K562 (cell line): ENCODE measurements around the gene ANKZF1. TPM values are rescaled to one million over a fixed set of nuclear protein-coding genes. Genes with fewer than 3 reads are reported as not detected.
A peak's percentile ranks its signal among the peaks of the same experiment; 100 is the strongest.

ENCODE experiments used
- ATAC-seq: fragments of 200-7000 bp; cut with Tn5 transposase; 3 replicates; pipeline ENCODE4 v1.9.1; 2020; ENCODE audit warnings: moderate library complexity
- BruUV-seq: library from RNA; stranded (reverse); fragments of 400-500 nt; replicated peaks from 2 replicates; lab custom pipeline; 2021; lab: Mats Ljungman, UMichigan
- CTCF ChIA-PET: fragments of 300-600 bp; formaldehyde crosslinking; extraction: SDS; loops from one replicate; lab custom pipeline; 2021; ENCODE audit warnings: low intra/inter-chr PET ratio; lab: Yijun Ruan, JAX
- POLR2A ChIA-PET: fragments of 300-600, 350-650 bp; sonication (Branson Sonifier 250); formaldehyde crosslinking; extraction: SDS; loops from one replicate; lab custom pipeline; 2021; ENCODE audit warnings: antibody characterized with exemption, inconsistent platforms; lab: Yijun Ruan, JAX
- DNase-seq, 4 experiments: peaks; one replicate each; pipeline versions ENCODE4 v3.0.0 to v3.0.0-alpha.2; 2011 to 2018; ENCODE audit warnings: low spot score in 3 of 4, mixed read lengths in 3 of 4; ENCODE audit errors: extremely low read depth in 1 of 4
- FAIRE-seq: peaks from 2 replicates; lab custom pipeline; 2011; peaks lifted over from hg19 to GRCh38; lab: Jason Lieb, UNC
- H2AFZ ChIP-seq: 2 replicates; pipeline ENCODE4 v1.6.0; 2011; ENCODE audit warnings: low read depth, low read length, control low read depth, inconsistent platforms
- H3K27ac ChIP-seq: fragments of 200-600 bp; 3 replicates; pipeline ENCODE4 v1.8.0; 2011; ENCODE audit warnings: low read depth, mild to moderate bottlenecking, control low read depth, inconsistent platforms, low read length, moderate library complexity, mixed read lengths; ENCODE audit errors: extremely low read depth
- H3K27me3 ChIP-seq, 2 experiments: fragments of 300-600 bp in 1 of 2; 2 replicates in 1 of 2; 3 replicates in 1 of 2; pipeline versions ENCODE4 v1.6.0 to v1.8.0; 2011; ENCODE audit warnings: inconsistent platforms in 2 of 2, low read length in 2 of 2, mild to moderate bottlenecking in 1 of 2, mixed read lengths in 1 of 2, moderate library complexity in 1 of 2; ENCODE audit not compliant: control insufficient read depth in 2 of 2, insufficient read depth in 2 of 2
- H3K36me3 ChIP-seq: fragments of 300-600 bp; 3 replicates; pipeline ENCODE4 v1.8.0; 2011; ENCODE audit warnings: mild to moderate bottlenecking, low read length, inconsistent platforms; ENCODE audit not compliant: control insufficient read depth, insufficient read depth
- H3K4me1 ChIP-seq, 2 experiments: fragments of 200-600 bp in 1 of 2; replicated peaks in 1 of 2; 2 replicates in 1 of 2; 3 replicates in 1 of 2; pipeline versions ENCODE4 v1.5.1 to v1.8.0; 2011; ENCODE audit warnings: inconsistent platforms in 2 of 2, low read length in 2 of 2, mild to moderate bottlenecking in 1 of 2, mixed read lengths in 1 of 2, moderate library complexity in 1 of 2; ENCODE audit not compliant: control insufficient read depth in 2 of 2, insufficient read depth in 2 of 2
- H3K4me2 ChIP-seq: 2 replicates; pipeline ENCODE4 v1.6.1; 2011; ENCODE audit warnings: low read length, control low read depth, inconsistent platforms, mixed read lengths; ENCODE audit not compliant: insufficient read depth
- H3K4me3 ChIP-seq: fragments of 200-600 bp; sonication (generic), shearing (Covaris generic); 2 replicates; pipeline ENCODE4 v1.5.1; 2016; ENCODE audit warnings: control low read depth, inconsistent platforms
- H3K79me2 ChIP-seq: fragments of 200-600 bp; 3 replicates; pipeline ENCODE4 v1.8.0; 2011; ENCODE audit warnings: low read length, inconsistent platforms; ENCODE audit not compliant: control insufficient read depth, insufficient read depth
- H3K9ac ChIP-seq, 2 experiments: 2 replicates each; pipeline versions ENCODE4 v1.6.0 to v1.6.1; 2011; ENCODE audit warnings: low read depth in 2 of 2, low read length in 2 of 2, control low read depth in 1 of 2, inconsistent platforms in 1 of 2, mild to moderate bottlenecking in 1 of 2, mixed read lengths in 1 of 2; ENCODE audit not compliant: insufficient read depth in 1 of 2
- H3K9me1 ChIP-seq: one replicate; pipeline ENCODE4 v1.6.0; 2011; ENCODE audit warnings: inconsistent platforms, mild to moderate bottlenecking, low read length, moderate library complexity; ENCODE audit not compliant: control insufficient read depth, insufficient read depth
- H3K9me3 ChIP-seq: replicated peaks from 2 replicates; pipeline ENCODE4 v1.5.1; 2011; ENCODE audit warnings: low read depth, low read length, inconsistent platforms; ENCODE audit not compliant: control insufficient read depth, insufficient read depth
- H4K20me1 ChIP-seq: replicated peaks from 2 replicates; pipeline ENCODE4 v1.6.1; 2011; ENCODE audit warnings: low read length, inconsistent platforms, mixed read lengths; ENCODE audit not compliant: control insufficient read depth, insufficient read depth
- ATF7 ChIP-seq: fragments of 450-650 bp; IDR thresholded peaks from 2 replicates; pipeline ENCODE4 v1.7.1; 2014; ENCODE audit warnings: mild to moderate bottlenecking, moderate library complexity
- CCNT2 ChIP-seq: IDR thresholded peaks from 2 replicates; pipeline ENCODE4 v1.6.1; 2011; ENCODE audit warnings: borderline replicate concordance, low read depth, mild to moderate bottlenecking, moderate library complexity, mixed read lengths, low read length; ENCODE audit not compliant: insufficient read length; ENCODE audit errors: extremely low read depth
- CTBP1 ChIP-seq: fragments of 450-650 bp; IDR thresholded peaks from 2 replicates; pipeline ENCODE4 v1.6.1; 2016; ENCODE audit warnings: borderline replicate concordance
- FOSL1 ChIP-seq: fragments of 200-800 bp; sonication (Bioruptor generic); conservative IDR thresholded peaks from 2 replicates; pipeline ENCODE4 v1.6.1; 2016; ENCODE audit warnings: missing genetic modification characterization, missing compliant biosample characterization
- HMGXB4 ChIP-seq: sonication (generic); formaldehyde crosslinking; IDR thresholded peaks from 2 replicates; pipeline ENCODE4 v1.8.1; 2023; ENCODE audit warnings: mild to moderate bottlenecking, missing genetic modification reagents
- KAT7 ChIP-seq: sonication (generic); formaldehyde crosslinking; IDR thresholded peaks from 2 replicates; pipeline ENCODE4 v1.8.0; 2022; ENCODE audit warnings: missing genetic modification reagents, mild to moderate bottlenecking, borderline replicate concordance
- MECOM ChIP-seq: fragments of 250-450 bp; sonication (Bioruptor Pico); IDR thresholded peaks from 2 replicates; pipeline ENCODE4 v1.8.0; 2022; ENCODE audit warnings: inconsistent platforms
- SAP30 ChIP-seq: fragments of 200-600 bp; sonication (generic); IDR thresholded peaks from 2 replicates; pipeline ENCODE4 v1.6.1; 2012; ENCODE audit warnings: borderline replicate concordance, low read depth, mild to moderate bottlenecking, moderate library complexity, low read length, control low read depth, inconsistent platforms; ENCODE audit not compliant: insufficient read depth, poor library complexity, severe bottlenecking
- TAF1 ChIP-seq: IDR thresholded peaks from 2 replicates; pipeline ENCODE4 v1.6.1; 2011; ENCODE audit warnings: mild to moderate bottlenecking, low read length, moderate library complexity; ENCODE audit not compliant: insufficient read depth, control insufficient read depth, severe bottlenecking; ENCODE audit errors: extremely low read depth
- ZNF592 ChIP-seq: fragments of 450-650 bp; IDR thresholded peaks from 2 replicates; pipeline ENCODE4 v1.6.1; 2017; ENCODE audit warnings: antibody characterized with exemption, mild to moderate bottlenecking
- ZNF740 ChIP-seq, 3 experiments: fragments of 200-800 bp in 1 of 3; sonication (Bioruptor generic) in 1 of 3; sonication (generic) in 1 of 3; formaldehyde crosslinking in 1 of 3; IDR thresholded peaks; 2 replicates each; pipeline versions ENCODE4 v1.6.1 to v1.8.0; 2016 to 2022; ENCODE audit warnings: mild to moderate bottlenecking in 2 of 3, missing compliant biosample characterization in 2 of 3, missing genetic modification characterization in 2 of 3, missing genetic modification reagents in 1 of 3
- WGBS: fragments of 100-300 bp; shearing (Covaris generic); methylation state at CpG from one replicate; pipeline ENCODE4 v1.1.6; 2016; ENCODE audit warnings: low coverage, mixed read lengths; ENCODE audit not compliant: insufficient coverage; ENCODE audit errors: missing lambda C conversion rate; 5-methylcytosine and 5-hydroxymethylcytosine counted together
- in situ Hi-C: fragments of 300-500 bp; cut with MboI; formaldehyde crosslinking; loops from 4 replicates; pipeline ENCODE4 v1.15.0; 2018; ENCODE audit warnings: inconsistent platforms, mixed read lengths
- intact Hi-C: fragments of 100-400 bp; cut with micrococcal nuclease; formaldehyde crosslinking; loops from 2 replicates; pipeline ENCODE4 v1.14.2; 2022
- polyA plus RNA-seq, 8 experiments: library from polyadenylated mRNA; depleted of rRNA in 4 of 8; stranded (reverse) in 5 of 8; unstranded in 3 of 8; fragments of >200 nt; fragmentation: Nextera tagmentation in 2 of 8; fragmentation: Illumina TruSeq in 1 of 8; extraction: Ambion mirVana in 2 of 8; extraction: Trizol in 1 of 8; gene quantifications; 2 replicates each; pipeline versions ENCODE4 v1.2.1 to v1.2.3, GENCODE V29; 2011 to 2014; ENCODE audit warnings: inconsistent platforms in 1 of 8, missing spikeins in 1 of 8
- total RNA-seq, 7 experiments: library from RNA; depleted of rRNA in 6 of 7; stranded (reverse); fragments of >200 nt in 6 of 7; fragmentation: Illumina TruSeq in 2 of 7; extraction: Trizol in 2 of 7; gene quantifications; 2 replicates each; pipeline versions ENCODE4 v1.2.1 to v1.2.3, GENCODE V29; 2011 to 2021; ENCODE audit warnings: low replicate concordance in 1 of 7

Gene ANKZF1
- total and polyA plus RNA-seq, 9 of the 15 experiments (the other 6 are each of a cell fraction or from before 2014, with no cell fraction given) = 3.1 to 60.6 (median 31.0) TPM

- WGBS = under 1% methylated on average over 54 of the region's 76 CpGs
- DNase-seq = peak; percentile 87 to 96 (median 95)
- Histone ChIP-seq H2AFZ (peak within 1 kb of the TSS; percentile 88), H3K9me3 (no peaks in the 10 kb centered on the region), H3K4me1 (peaks cover 18 to 47% of the 10 kb centered on the region in 2 experiments; a peak in 4 of 5 replicates), H3K9ac (peak within 1 kb of the TSS; percentile 71 to 92), H3K36me3 (peaks cover 32% of the 10 kb centered on the region; the same call in 2 of the 3 replicates), H3K79me2 (peaks cover 24% of the 10 kb centered on the region), H3K4me3 (peak within 1 kb of the TSS; percentile 58), H3K4me2 (peak within 1 kb of the TSS; percentile 82), H3K9me1 (no peaks in the 10 kb centered on the region), H4K20me1 (0 out of 2 replicates have a peak, but pooled peaks cover 3% of the 10 kb centered on the region), H3K27ac (peak within 1 kb of the TSS; percentile 75), H3K27me3 (0 out of 5 replicates have a peak, but pooled peaks cover 0 to 4% of the 10 kb centered on the region in 2 experiments)
- no TSS peak for BruUV-seq
- peak; percentile 11 for FAIRE-seq
- in situ Hi-C loops (no loop called here), intact Hi-C loops (loop anchor here (2.0 kb wide), 1 partner anchor 25 kb away; the partner anchor contains the start of gene DNAJB2)
- ATAC-seq = peak; percentile 92
- ChIA-PET CTCF (interaction anchor here (0.8 kb wide), 1 partner anchor 41 kb away, joined by 5 read pairs; no protein-coding TSS in a partner anchor), POLR2A (interaction anchor here (0.6 to 2.0 kb wide), 9 partner anchors 9 to 113 kb away, joined by 3 to 8 read pairs (median 3); partner anchors contain the start of genes DNAJB2, GLB1L and STK16)
- TF ChIP-seq ZNF740 (CRISPR knock-in tag; IDR thresholded peaks at IDR 0.05) (peak; percentile 59), ZNF740 (tag; IDR thresholded peaks at IDR 0.05) (peak in 1 of 2 experiments; percentile 11; a peak in 1 of 4 replicates), ZNF592 (no peak), TAF1 (peak; percentile 63), CTBP1 (peak; percentile 71), ATF7 (peak; percentile 18; the same call in 1 of the 2 replicates), KAT7 (CRISPR knock-in tag) (peak; percentile 24; the same call in 1 of the 2 replicates), CCNT2 (peak; percentile 53), SAP30 (peak; percentile 22), MECOM (CRISPR knock-in tag) (no peak), HMGXB4 (CRISPR knock-in tag) (no peak), FOSL1 (tag) (0 out of 2 replicates have a peak, but pooled peaks have one; percentile 5)
Observed at GRCh38 chr2:219253753-219254589, 24.4 kb downstream of the ANKZF1 start, which contains the start of gene TUBA4A. Gene TUBA4A (minus strand): TSS chr2:219253918. CDS start chr2:219253858, 60 bp downstream.
